ENCODE measurements around the gene LRPAP1. TPM values are rescaled to one million over a fixed set of nuclear protein-coding genes. Genes with fewer than 3 reads are reported as not detected.
A peak's percentile ranks its signal among the peaks of the same experiment; 100 is the strongest.
"Not testable (repeated sequence)": the region's sequence is repeated elsewhere in the genome, so short reads cannot be mapped to it uniquely, and the experiment has no call there.

Gene LRPAP1
- total RNA-seq, 1 experiment from 2014 or later, result 131 TPM

DNA sequence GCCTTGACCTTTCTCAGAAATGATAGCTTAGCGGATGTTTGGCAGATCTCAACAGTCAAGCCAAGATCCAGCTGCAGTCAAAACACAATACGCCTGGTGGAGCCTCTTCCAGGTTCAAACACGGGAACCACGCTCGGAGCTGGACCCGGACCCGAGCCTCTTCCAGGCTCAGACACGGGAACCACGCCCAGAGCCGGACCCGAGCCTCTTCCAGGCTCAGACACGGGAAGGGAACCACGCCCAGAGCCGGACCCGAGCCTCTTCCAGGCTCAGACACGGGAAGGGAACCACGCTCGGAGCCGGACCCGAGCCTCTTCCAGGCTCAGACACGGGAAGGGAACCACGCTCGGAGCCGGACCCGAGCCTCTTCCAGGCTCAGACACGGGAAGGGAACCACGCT, 20.6 kb downstream of the LRPAP1 start:
- in situ Hi-C loops (cut with HindIII; ENCODE audit: low sequenced_read_pairs); DNase-seq (ENCODE audit: low spot score): not testable (repeated sequence)

DNA sequence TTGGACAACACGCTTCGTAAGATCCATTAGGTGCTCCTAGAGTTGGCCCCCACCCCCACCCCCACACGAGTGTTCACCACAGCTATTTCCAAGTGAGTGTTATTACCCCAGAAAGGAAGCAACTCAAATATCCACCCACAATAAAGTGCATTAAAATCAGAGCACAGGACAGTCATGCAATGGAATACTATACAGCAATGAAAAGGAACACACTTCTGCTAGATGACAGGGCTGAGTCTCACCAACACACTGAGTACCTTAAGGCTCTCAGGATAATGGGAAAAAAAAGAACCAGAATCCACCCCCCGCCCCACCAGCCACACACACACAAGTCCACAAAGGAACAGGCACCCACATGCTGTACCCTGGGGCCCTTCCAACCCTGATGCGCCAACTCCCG, 21.0 kb downstream of the LRPAP1 start:
- DNase-seq (ENCODE audit: low spot score), result no peak
- in situ Hi-C loops (cut with HindIII; ENCODE audit: low sequenced_read_pairs), result no loop called here

DNA sequence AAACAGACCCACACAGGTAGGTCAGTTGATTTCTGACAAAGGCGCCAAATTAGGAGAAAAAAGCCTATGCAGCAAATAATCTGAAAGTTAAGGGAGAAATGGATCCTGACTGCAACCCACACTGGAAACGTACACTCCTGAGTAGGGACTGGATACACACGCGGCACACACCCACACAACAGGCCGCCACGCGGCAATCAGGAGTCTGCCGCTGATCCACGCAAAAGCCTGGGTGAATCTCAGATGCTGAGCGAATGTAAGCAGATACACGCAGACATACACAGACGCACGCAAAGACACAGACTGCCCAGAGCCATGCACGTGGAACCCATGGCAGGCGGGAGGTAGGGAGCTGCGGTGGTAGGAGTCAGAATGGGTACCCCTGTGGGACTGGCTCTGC, 21.7 kb downstream of the LRPAP1 start:
- in situ Hi-C loops (cut with HindIII; ENCODE audit: low sequenced_read_pairs), result no loop called here
- DNase-seq (ENCODE audit: low spot score), result no peak

DNA sequence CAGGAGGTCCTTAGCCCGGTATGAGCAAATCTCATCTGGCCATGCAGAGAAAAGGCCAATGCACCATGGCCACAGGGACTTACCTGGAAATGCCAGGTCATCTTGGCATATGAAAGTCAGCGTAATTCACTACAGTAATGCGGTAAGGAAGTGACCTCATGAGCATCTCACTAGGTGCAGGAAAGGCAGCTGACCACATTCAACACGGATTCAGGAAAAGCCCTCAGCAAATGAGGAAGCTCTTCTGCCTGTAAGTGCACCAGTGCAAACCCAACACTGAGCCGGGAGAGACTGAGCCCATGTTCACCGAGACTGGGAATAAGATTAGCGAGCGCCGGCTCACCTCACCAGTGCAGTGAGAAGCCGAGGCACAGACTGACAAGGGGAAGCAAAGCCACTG, 23.7 kb downstream of the LRPAP1 start:
- in situ Hi-C loops (cut with HindIII; ENCODE audit: low sequenced_read_pairs), result no loop called here

DNA sequence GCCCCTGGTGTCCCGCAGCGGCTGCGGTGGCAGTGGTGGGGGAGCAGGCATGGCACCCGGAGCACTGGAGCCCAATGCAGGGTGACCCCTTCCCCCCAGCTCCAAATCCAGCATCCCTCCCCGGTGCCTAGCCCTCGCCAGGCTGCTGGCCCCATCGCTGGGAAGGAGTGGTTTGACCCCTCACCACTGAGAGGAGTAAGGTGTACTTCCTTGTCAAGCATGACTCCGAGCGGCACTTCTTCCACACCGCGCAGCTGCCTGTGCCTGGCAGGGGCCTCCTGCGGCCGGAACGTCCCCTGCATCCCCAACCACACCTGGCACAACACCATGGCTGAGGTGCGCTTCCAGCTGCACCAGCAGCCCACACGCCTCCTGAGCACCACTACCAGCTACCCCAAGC, 27.0 kb downstream of the LRPAP1 start:
- in situ Hi-C loops (cut with HindIII; ENCODE audit: low sequenced_read_pairs), result no loop called here
- DNase-seq (ENCODE audit: low spot score), result no peak

More for the DNA sequence above, 23.7 kb downstream of the LRPAP1 start:
- no peak for DNase-seq (ENCODE audit: low spot score)

DNA sequence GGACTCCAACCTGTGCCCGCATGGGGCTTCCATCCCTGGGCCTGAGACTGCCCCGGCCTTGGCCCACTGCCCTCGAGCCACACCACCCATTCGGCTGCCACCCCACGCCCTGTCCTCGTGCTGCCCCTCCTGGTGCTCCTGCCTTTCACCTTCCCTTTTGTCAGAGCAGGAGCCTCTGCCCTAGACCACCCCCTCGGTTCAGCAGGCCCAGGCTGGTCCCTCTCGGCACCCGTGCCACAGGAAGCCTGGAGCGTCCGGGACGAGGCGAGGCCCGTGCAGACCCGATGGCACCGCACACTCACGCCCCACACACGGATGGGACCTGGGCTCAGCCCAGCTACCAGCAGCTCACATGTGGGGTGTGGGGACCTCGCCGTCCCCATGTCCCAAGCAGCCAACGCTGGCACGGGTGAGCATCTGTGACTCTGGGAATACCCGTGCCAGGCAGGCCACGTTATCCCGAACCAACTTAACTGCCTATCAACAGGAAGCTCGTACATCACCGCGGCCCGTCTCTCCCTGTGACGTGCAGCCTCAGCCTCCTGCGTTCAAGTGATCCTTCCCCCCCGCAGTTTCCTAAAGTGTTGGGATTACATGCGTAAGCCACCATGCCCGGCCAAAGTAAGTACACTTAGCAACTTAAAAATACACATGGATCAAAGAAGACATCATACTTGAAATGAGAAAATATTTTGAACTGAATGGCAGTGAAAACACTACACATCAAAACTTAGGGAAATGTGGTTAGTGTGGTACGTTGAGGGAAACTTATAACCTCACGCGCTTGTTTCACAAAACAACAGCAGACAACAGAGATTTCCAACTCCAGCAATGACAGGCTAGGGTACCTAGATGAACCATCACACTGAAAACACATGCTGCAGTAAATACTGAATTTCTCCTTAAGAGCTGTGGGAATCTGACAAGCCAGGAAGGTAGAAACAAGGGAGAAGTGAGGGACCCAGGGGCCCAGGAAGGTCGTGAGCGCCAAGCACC, 29.0 kb downstream of the LRPAP1 start:
- in situ Hi-C loops (cut with HindIII; ENCODE audit: low sequenced_read_pairs), result no loop called here
- no peak for DNase-seq (ENCODE audit: low spot score)

DNA sequence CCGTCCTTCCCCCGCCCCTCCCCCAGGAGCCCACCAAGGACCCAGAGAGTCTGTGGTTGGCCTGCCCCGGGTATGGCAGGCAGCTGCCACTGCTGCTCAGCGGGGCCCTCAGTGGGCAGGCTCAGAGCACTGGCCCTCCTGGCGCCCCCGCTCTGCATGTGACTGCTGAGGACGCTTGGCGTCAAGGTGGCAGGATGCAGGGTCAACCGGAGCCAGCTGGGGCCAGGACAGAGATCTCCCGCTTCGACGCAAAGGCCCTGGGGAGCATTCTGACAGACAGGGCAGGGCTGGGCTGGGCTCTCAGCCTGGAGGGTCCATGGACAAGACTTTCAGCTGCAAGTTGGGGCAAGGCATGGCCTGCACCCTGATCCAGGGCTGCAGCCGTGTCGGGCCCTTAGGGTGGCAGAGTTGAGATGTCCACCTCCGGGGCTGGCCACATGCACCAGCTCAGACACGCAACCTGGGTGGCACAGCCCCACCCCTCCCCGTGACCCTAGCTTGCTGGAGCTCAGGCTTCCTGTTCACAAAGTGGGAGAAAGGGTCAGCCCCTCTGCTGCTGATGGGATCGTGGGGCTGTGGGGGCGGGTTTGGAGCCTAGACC, 30.3 kb downstream of the LRPAP1 start:
- in situ Hi-C loops (cut with HindIII; ENCODE audit: low sequenced_read_pairs), result no loop called here
- no peak for DNase-seq (ENCODE audit: low spot score)

DNA sequence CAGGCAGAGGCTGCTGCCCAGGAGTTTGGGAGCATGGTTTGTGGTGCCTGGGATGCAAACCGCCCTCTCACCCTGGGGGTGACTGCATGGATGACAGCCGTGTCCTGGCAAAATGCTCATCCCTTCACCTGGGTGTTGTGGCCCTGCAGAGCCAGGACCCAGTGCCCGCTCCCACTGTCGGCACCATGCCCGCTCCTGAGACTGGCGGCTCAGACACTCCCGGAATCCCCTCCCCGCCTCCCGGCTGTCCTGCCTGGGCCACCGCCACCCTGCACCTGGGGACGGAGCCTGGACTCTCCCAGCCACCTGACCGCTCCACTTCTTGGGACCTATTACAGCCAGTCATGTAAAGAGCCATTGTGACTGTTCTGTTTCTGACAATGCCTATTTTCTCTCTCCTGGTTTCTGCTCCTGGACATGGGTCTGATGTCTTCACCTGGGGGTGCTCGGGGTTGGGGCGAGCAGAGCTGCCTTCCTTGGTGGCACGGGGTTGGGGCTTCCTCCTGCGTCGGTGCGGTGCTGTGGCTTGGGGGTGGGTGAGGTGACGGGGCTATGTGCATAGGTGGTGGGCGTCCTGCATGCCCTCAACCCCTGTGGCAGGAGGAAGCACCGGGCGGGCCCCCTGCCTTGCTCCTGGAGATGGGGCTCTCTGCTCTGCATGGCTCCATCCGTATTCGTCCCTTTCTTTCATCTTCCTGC, 30.9 kb downstream of the LRPAP1 start:
- in situ Hi-C loops (cut with HindIII; ENCODE audit: low sequenced_read_pairs), result no loop called here
- DNase-seq (ENCODE audit: low spot score), result no peak

DNA sequence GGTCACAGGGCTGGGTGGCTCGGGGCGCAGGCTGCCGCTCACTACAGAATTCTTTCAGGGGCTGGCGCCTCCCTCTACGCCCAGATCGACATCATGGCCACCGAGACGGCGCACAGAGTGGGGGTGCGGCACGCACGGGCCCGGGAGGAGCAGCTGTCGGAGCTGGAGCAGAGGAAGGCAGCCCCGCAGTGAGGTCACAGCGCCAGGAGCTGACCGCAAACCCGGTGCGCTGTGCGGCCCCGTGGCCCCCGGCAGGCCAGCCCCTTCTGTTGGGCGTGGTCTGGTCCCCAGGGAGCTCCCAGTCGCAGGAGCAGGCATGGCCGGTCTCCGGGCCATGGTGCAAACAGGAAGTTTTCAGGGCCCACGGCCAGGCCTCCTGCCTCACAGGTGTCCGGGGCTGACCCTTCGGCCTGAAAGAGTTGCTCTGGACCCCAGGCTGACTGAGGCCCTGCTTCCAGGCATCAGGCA, 31.6 kb downstream of the LRPAP1 start:
- DNase-seq (ENCODE audit: low spot score), result no peak
- in situ Hi-C loops (cut with HindIII; ENCODE audit: low sequenced_read_pairs), result no loop called here

DNA sequence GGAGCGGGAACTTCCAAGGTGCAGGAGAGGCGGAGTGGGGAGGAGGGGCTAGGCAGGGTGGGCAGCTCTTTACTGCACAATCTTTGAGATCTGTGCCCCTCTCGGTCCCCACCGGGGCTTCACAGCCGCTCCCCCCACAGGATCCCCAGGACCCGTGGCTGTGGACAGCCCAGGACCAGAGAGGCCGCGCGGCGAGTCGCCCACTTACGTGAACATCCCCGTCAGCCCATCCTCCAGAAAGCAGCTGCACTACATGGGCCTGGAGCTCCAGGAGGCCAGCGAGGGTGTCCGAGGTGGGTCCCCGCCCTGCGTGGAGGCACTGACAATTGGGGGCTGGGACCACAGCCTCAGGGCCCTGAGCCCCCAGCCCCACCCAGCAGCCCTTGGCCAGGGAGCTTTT, 32.1 kb downstream of the LRPAP1 start:
- DNase-seq (ENCODE audit: low spot score), result no peak
- in situ Hi-C loops (cut with HindIII; ENCODE audit: low sequenced_read_pairs), result no loop called here

DNA sequence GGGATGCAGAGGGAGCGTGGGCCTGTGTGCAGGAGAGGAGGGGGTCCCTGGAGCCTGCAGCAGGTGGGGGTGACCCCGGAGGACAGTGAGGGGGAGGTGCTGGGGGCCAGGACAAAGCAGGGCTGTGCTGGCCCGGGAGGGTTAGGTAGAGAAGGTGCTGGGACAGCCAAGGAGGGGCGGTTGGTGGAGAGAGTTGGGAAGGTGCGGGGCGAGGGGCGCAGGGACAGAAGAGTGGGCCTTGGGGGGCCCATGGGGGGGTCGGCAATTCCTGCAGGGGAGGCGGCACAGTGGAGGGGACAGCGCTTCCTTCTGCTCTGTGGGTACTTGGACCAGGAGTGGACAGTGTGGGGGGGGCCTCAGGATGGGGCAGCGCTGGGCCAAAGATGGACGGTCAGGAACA, 32.5 kb downstream of the LRPAP1 start:
- no peak for DNase-seq (ENCODE audit: low spot score)
- in situ Hi-C loops (cut with HindIII; ENCODE audit: low sequenced_read_pairs), result no loop called here

DNA sequence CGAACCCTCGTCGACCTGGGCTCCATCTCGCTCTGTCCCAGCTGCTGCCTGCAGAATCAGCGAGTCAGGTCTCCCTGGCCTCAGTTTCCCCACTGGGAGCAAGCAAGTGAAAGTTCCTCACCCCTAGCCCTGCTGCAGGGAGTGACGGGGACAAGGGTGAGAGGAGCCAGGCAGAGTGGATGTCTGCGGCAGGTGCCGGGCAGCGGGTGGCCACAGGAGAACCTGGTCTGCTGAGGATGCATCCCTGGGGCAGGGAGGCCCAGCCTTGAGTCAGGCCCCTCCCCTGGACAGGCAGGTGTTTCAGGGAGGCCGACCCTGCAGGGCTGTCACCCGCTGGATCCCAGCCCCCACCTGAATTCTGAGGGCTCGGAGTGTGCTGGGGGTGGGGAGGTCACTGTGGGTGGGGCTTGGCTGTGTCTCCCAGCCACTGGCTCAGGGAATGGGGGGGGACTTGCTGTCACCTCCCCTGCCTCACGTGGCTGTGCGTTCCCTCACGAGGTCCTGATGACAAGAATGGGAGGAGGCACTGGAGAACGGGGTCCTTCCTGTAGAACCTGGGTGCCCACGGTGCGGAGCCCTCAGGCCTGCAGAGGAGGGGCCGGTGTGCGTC, 33.2 kb downstream of the LRPAP1 start:
- in situ Hi-C loops (cut with HindIII; ENCODE audit: low sequenced_read_pairs), result no loop called here
- no peak for DNase-seq (ENCODE audit: low spot score)

DNA sequence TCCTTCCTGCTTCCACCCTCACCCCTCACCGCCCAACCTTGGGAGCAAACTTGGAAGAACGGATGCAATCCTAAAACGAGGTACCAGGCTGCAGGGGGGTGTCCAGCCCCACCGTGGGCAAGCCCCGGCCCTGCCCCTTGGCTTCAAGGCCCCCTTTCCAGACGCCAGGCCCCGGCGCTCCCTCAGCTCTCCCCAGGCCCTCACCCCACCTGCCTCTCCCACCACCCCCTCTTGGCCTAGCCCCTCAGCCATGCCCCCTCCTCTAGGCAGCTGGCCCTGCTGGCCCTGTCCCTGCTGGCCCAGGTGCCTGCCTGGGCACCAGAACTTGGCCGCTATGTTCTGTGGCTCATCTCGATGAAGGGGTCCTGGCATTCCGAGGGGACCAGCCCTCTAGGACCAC, 33.8 kb downstream of the LRPAP1 start:
- no peak for DNase-seq (ENCODE audit: low spot score)
- in situ Hi-C loops (cut with HindIII; ENCODE audit: low sequenced_read_pairs), result no loop called here

DNA sequence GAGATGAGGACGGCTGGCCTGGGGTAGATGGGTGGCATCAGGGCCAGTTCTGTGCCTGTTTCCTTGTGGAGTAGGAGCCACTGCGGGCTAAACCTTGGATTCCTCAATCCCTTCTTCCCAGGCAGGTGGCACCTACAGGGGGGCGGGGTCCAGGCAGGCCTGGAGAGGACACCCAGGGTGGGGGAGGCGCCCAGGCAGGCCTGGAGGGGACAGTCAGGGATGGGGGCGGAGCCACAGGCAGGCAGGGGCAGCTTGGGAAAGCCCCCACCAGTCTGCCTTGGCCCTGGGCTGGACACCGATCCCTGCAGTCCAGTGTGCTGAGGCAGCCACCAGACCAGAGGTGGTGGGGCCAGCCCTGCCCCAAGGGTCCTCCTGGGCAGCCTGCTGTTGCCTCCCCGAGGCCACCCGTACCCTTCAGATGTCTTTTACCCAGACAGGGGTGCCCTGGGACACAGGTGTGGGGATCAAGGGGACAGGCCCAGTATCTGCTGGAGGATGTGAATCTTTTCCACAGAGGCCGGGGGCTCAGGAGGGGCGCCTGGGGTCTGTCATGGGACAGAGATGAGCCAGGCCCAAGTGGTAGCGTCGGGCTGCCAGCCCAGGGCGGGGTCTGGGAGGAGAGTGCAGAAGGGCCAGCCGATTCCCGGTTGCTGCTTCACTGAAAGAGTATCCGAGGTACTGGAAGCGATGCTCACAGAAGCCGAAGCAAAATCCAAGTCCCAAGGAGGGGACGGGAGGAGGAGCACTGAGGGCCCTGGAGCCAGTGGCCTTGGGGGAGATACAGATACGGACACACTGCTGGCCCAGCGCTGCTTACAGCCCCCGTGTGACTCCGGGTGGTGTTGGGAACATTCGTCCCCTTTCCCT, 34.5 kb downstream of the LRPAP1 start:
- peak; percentile 49 for DNase-seq (ENCODE audit: low spot score)
- in situ Hi-C loops (cut with HindIII; ENCODE audit: low sequenced_read_pairs), result no loop called here

DNA sequence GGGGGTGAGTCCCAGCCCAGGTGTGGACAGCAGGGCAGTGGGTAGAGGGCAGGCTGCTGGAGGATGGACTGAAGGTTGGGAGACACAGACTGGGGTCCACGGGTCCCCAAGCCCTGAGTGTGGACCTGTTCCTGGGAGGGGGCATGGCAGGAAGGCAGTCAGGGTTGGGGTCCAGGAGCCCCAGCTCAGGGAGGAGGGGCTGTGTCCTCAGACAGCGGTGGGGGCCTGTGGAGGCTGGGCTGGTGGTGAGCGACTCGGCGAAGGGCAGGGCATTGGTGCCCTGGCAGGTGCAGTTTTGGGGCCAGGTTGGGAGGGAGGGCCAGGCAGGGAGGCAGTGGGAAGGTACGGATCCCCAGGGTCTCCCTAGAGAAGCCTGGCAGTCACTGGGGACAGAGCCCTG, 35.1 kb downstream of the LRPAP1 start:
- in situ Hi-C loops (cut with HindIII; ENCODE audit: low sequenced_read_pairs), result no loop called here
- DNase-seq (ENCODE audit: low spot score), result no peak

DNA sequence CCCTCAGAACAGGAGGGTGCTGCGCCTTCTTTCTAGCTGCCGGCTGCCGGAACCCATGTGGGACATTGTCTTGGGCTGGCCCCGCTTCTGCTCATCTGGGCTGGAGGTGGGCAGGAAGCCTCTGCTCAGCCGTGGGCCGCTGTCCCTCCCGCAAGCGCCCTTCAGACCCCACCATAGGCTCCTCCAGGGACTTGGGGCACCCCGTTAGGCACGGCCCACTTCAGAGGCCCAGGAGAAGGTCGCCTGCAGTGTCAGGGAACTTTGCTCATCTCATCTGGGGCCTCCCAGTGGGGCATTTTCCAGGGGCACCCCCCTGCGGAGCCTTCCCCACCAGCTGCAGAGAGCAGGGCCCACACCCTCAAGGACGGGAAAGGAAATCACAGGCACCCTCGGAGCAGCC, 36.2 kb downstream of the LRPAP1 start:
- DNase-seq (ENCODE audit: low spot score), result no peak
- in situ Hi-C loops (cut with HindIII; ENCODE audit: low sequenced_read_pairs), result no loop called here

DNA sequence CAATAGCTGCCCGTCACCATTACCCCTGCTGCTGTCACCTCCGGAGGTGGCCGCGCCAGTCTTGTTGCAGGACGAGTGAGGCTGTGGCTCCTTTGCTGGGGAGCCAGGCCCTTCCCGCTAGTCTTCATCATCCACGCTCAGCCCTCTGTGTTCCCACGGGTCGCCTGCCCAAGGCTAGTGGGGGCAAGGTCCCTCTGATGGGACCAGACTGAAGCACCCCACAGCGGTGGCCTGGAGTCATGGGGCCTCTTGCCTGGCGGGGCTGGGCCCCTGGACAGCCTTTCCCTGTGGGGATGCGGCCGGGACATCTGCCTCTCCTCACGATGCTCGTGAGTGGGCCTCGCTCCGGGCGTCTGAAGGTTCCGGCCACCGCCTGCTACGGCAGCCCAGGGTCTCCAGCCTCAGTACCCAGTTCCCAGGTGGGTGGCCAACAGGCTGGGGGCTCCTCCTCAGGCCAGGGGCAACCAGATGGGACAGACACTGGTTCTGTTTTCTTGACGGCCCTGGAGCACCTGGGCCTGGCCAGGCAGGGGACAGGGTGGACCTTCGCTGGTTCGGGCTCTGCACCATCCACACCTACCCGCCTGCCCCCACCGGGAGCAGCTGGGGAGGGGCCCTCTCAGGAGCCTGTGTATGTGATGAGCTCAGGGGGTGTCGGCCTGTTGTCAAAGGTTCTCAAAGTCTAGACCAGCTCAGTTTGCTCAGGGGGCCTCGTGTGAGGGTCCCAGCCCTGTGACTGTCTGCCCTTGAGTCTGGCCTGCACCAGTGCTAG, 36.8 kb downstream of the LRPAP1 start:
- in situ Hi-C loops (cut with HindIII; ENCODE audit: low sequenced_read_pairs), result no loop called here

DNA sequence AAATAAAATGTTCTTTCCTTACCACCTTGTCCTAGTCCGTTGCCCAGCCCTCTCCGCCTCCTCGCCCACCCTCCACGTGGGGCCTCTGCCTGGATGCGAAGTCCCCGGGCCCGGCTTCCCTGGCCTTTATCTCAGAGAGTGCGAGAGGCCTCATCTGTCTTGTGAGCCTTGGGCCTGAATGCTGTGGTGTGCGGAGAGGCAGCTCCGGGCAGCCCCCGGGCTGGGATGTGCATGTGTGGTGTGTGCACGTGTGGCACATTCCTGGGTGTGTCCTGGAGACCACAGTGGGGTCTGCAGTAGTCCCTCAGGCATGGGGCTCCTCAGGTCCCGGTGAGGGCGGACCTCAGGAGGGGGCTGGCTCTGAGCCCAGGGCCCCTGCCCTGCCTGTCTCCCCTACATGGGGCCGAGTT, 37.8 kb downstream of the LRPAP1 start:
- in situ Hi-C loops (cut with HindIII; ENCODE audit: low sequenced_read_pairs), result no loop called here
- DNase-seq (ENCODE audit: low spot score), result no peak

More for the DNA sequence above, 36.8 kb downstream of the LRPAP1 start:
- DNase-seq (ENCODE audit: low spot score), result no peak

Data from G401 (cell line).